AG20443 (cell line): ENCODE measurements around the gene DENND6B.

Experiments used
- DNase-seq: peaks from one replicate; pipeline ENCODE4 v3.0.0; 2012; ENCODE audit warnings: low spot score, mixed read lengths

The DENND6B gene

GRCh38 chr22:50271519-50271970 is 55.3 kb downstream of the DENND6B start:
- peak; percentile 86 for DNase-seq

GRCh38 chr22:50270666-50271394 is 56.0 kb downstream of the DENND6B start:
- DNase-seq: peak; percentile 77

- peak; percentile 61 for DNase-seq
Observed at GRCh38 chr22:50269970-50270665, 56.7 kb downstream of the DENND6B start, which contains the start of gene MAPK11. TSS of gene MAPK11 (minus strand) at chr22:50270380. CDS start at chr22:50270292, 88 bp downstream.

GRCh38 chr22:50269573-50269969 is 57.2 kb downstream of the DENND6B start:
- DNase-seq: no peak

GRCh38 chr22:50268655-50269113 is 58.1 kb downstream of the DENND6B start:
- DNase-seq: no peak

- DNase-seq: peak; percentile 95
Observed at GRCh38 chr22:50267591-50268390, 59.0 kb downstream of the DENND6B start.

- DNase-seq: no peak
Observed at GRCh38 chr22:50266994-50267393, 59.8 kb downstream of the DENND6B start.

- no peak for DNase-seq
Observed at GRCh38 chr22:50264946-50265669, 61.7 kb downstream of the DENND6B start.

- DNase-seq: no peak
Observed at GRCh38 chr22:50264104-50264745, 62.6 kb downstream of the DENND6B start.

GRCh38 chr22:50262973-50263617 is 63.7 kb downstream of the DENND6B start:
- no peak for DNase-seq

- DNase-seq: no peak
Observed at GRCh38 chr22:50262460-50262911, 64.3 kb downstream of the DENND6B start.

GRCh38 chr22:50261615-50262459 is 65.0 kb downstream of the DENND6B start, which contains the start of gene MAPK12:
TSS of gene MAPK12 (minus strand) at chr22:50261683. CDS start at chr22:50261509, 174 bp downstream.
- peak; percentile 80 for DNase-seq

GRCh38 chr22:50260801-50261614 is 65.8 kb downstream of the DENND6B start:
- DNase-seq: peak; percentile 75

- DNase-seq: no peak
Observed at GRCh38 chr22:50260434-50260800, 66.4 kb downstream of the DENND6B start.

GRCh38 chr22:50259302-50259701 is 67.5 kb downstream of the DENND6B start:
- no peak for DNase-seq
